ENCODE measurements around the gene TMEM191C.
"Not testable (repeated sequence)": the region's sequence is repeated elsewhere in the genome, so short reads cannot be mapped to it uniquely, and the experiment has no call there.

DNA sequence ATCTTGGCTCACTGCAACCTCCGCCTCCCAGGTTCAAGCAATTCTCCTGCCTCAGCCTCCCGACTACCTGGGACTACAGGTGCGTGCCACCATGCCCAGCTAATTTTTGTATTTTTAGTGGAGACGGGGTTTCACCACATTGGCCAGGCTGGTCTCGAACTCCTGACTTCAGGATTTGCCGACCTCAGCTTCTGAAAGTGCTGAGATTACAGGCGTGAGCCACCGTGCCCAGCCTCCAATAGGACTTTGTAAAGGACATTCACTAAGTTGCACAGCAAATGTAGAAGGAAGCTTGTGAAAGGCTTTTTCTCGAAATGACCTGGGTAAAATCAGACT is 12.2 kb upstream of the TMEM191C start:
- TF ChIP-seq, protein P1, sequence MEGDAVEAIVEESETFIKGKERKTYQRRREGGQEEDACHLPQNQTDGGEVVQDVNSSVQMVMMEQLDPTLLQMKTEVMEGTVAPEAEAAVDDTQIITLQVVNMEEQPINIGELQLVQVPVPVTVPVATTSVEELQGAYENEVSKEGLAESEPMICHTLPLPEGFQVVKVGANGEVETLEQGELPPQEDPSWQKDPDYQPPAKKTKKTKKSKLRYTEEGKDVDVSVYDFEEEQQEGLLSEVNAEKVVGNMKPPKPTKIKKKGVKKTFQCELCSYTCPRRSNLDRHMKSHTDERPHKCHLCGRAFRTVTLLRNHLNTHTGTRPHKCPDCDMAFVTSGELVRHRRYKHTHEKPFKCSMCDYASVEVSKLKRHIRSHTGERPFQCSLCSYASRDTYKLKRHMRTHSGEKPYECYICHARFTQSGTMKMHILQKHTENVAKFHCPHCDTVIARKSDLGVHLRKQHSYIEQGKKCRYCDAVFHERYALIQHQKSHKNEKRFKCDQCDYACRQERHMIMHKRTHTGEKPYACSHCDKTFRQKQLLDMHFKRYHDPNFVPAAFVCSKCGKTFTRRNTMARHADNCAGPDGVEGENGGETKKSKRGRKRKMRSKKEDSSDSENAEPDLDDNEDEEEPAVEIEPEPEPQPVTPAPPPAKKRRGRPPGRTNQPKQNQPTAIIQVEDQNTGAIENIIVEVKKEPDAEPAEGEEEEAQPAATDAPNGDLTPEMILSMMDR (IDR thresholded peaks at IDR 0.05) = not testable (repeated sequence)
- TF ChIP-seq POLR2A (IDR thresholded peaks at IDR 0.05) = not testable (repeated sequence)
